Adrenal gland (tissue), 12 donors: ENCODE measurements around the gene ZNF25. TPM values are rescaled to one million over a fixed set of nuclear protein-coding genes. Genes with fewer than 3 reads are reported as not detected.

ENCODE experiments used
- DNase-seq, 7 donors: peaks; one replicate each; pipeline ENCODE4 v3.0.0-alpha.2; 2019 to 2020
- H3K27ac ChIP-seq, 5 donors: fragments of 200-600 bp; sonication (generic) in 4 of 5; 1 replicate in 3 of 5; 2 replicates in 2 of 5; pipeline versions ENCODE4 v1.5.1 to v1.8.0; 2016 to 2020; ENCODE audit warnings: mild to moderate bottlenecking in 1 of 5
- H3K27me3 ChIP-seq: fragments of 200-600 bp; 2 replicates; pipeline ENCODE4 v1.8.0; 2021
- H3K36me3 ChIP-seq, 2 donors: fragments of 200-600 bp; replicated peaks in 1 of 2; 1 replicate in 1 of 2; 2 replicates in 1 of 2; pipeline versions ENCODE4 v1.5.1 to v1.8.0; 2018 to 2022
- H3K4me1 ChIP-seq, 2 donors: fragments of 200-600 bp; replicated peaks in 1 of 2; 1 replicate in 1 of 2; 2 replicates in 1 of 2; pipeline versions ENCODE4 v1.5.1 to v1.8.0; 2018 to 2021
- H3K4me3 ChIP-seq, 4 donors: fragments of 200-600 bp; sonication (generic) in 3 of 4; one replicate each; pipeline ENCODE4 v1.5.1; 2016 to 2018
- H3K9me3 ChIP-seq, 3 donors: fragments of 200-600 bp; sonication (generic) in 1 of 3; replicated peaks in 1 of 3; 1 replicate in 2 of 3; 2 replicates in 1 of 3; pipeline versions ENCODE4 v1.5.1 to v1.8.0; 2016 to 2021
- POLR2A ChIP-seq, 2 donors: fragments of 450-650 bp; IDR thresholded peaks; one replicate each; pipeline ENCODE4 v1.6.1; 2017; ENCODE audit warnings: antibody characterized with exemption in 2 of 2, mild to moderate bottlenecking in 2 of 2, moderate library complexity in 1 of 2
- WGBS, 4 donors: extraction: QIAGEN DNeasy Blood & Tissue Kit in 2 of 4; methylation state at CpG; one replicate each; pipeline versions ENCODE4 v1.1.5 to v1.1.7; 2013 to 2017; 5-methylcytosine and 5-hydroxymethylcytosine counted together
- intact Hi-C, 2 donors: fragments of 100-400 bp; cut with DNase I; formaldehyde crosslinking; loops; one replicate each; pipeline versions ENCODE4 v1.14.1 to v1.15.0; 2022 to 2023
- polyA plus RNA-seq, 3 donors: library from polyadenylated mRNA; stranded (reverse); fragments of 200-250 nt in 2 of 3; fragments of 350-450 nt in 1 of 3; fragmentation: Illumina TruSeq in 1 of 3; extraction: RNeasy Lipid Tissue Mini Kit (QIAGEN cat#74804) in 1 of 3; gene quantifications; one replicate each; pipeline ENCODE4 v1.2.3, GENCODE V29; 2013 to 2014
- total RNA-seq, 9 donors: library from RNA; depleted of rRNA in 4 of 9; stranded (reverse); fragments of >200 nt in 4 of 9; fragments of 120-200 nt in 1 of 9; fragmentation: NEBNext Ultra II Directional in 1 of 9; extraction: Animal tissue kit (Norgen Biotek cat#: 25700) in 1 of 9; gene quantifications; one replicate each; pipeline versions ENCODE4 v1.1.0 to v1.2.4, GENCODE V29; 2013 to 2023
- TF ChIP-seq, protein P1 (sequence below), 6 experiments: fragments of 450-650 bp in 4 of 6; fragments of 200-600 bp in 2 of 6; sonication (generic) in 1 of 6; IDR thresholded peaks; 1 replicate in 5 of 6; 2 replicates in 1 of 6; pipeline versions ENCODE4 v1.5.1 to v1.8.0; 2016 to 2021; ENCODE audit warnings: antibody characterized with exemption in 6 of 6, mild to moderate bottlenecking in 2 of 6, moderate library complexity in 1 of 6
- donor health status: healthy with polysubstance abuse.
- donor health status: Bipolar disorder and iron deficiency.
- donor health status: DM: yes; HTN: yes; CAD: no.
- donor health status: DM: no; HTN: no; CAD: no.
- donor health status: DM: no; HTN: no; CAD: no.
- donor health status: DM: yes; HTN: yes; CAD: no.

The ZNF25 gene
- total and polyA plus RNA-seq, 12 donors, result 5.0 to 26.8 (median 10.7) TPM

DNA sequence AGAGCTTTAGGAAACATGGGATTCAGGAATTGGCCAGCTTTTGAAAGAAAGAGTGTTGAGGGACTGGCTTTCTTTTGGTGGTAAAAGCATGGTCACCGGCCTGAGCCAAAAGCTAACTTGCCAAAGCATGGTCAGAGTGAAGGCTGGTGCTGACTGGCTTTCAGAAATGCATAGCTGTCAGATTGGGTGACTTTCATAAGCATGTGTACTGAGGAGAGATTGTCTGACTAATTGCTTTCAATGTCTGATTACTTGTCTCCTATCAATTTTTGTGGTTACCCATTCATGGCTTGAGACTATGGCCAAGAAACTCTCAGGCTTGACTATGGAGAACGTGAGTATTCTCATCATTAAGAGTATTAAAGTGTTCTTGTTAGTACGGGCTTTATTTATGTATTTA lies 28.2 kb downstream of the ZNF25 start:
- TF ChIP-seq, protein P1, sequence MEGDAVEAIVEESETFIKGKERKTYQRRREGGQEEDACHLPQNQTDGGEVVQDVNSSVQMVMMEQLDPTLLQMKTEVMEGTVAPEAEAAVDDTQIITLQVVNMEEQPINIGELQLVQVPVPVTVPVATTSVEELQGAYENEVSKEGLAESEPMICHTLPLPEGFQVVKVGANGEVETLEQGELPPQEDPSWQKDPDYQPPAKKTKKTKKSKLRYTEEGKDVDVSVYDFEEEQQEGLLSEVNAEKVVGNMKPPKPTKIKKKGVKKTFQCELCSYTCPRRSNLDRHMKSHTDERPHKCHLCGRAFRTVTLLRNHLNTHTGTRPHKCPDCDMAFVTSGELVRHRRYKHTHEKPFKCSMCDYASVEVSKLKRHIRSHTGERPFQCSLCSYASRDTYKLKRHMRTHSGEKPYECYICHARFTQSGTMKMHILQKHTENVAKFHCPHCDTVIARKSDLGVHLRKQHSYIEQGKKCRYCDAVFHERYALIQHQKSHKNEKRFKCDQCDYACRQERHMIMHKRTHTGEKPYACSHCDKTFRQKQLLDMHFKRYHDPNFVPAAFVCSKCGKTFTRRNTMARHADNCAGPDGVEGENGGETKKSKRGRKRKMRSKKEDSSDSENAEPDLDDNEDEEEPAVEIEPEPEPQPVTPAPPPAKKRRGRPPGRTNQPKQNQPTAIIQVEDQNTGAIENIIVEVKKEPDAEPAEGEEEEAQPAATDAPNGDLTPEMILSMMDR (IDR thresholded peaks at IDR 0.05), result no peak
- no peak for TF ChIP-seq POLR2A (IDR thresholded peaks at IDR 0.05)

DNA sequence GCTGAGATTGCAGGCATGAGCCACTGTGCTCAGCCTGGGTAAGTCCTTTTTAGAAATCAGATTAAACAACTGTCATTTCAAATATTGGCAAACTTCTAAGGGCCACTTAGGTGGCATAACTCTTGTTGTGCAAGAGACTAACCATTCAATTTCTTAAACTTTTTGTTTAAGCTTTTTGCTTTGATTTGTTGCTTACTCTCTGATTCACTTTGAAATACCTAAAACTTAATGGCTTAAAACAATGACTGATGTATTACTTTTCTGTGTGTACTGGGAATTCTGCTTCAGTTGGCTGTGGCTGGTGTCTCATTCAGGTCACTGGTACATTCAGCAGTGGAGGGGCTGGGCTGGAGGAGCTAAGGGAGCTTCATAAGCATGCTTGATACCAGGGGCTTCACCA lies 28.9 kb downstream of the ZNF25 start:
- Histone ChIP-seq H3K9me3 (no peaks in the 10 kb centered on the region), H3K27me3 (no peaks in the 10 kb centered on the region), H3K4me1 (no peaks in the 10 kb centered on the region), H3K27ac (no peak overlapping the region), H3K4me3 (no peak overlapping the region), H3K36me3 (peaks cover 0 to 7% of the 10 kb centered on the region in 2 donors)
- TF ChIP-seq POLR2A (IDR thresholded peaks at IDR 0.05), result no peak
- TF ChIP-seq, protein P1 (IDR thresholded peaks at IDR 0.05), result no peak
- intact Hi-C loops, result no loop called here
- no peak for DNase-seq

More for the DNA sequence above, 28.2 kb downstream of the ZNF25 start:
- no peaks in the 10 kb centered on the region for H3K4me1 ChIP-seq
- peaks cover 0 to 14% of the 10 kb centered on the region in 2 donors for H3K36me3 ChIP-seq
- WGBS, 4 donors, result 87 to 93% (median 92%) methylated on average over 3 of the region's 3 CpGs
- no peaks in the 10 kb centered on the region for H3K27me3 ChIP-seq
- no peak for DNase-seq
- H3K4me3 ChIP-seq, result no peak overlapping the region
- intact Hi-C loops, result no loop called here
- H3K27ac ChIP-seq, result no peak overlapping the region
- H3K9me3 ChIP-seq, result no peaks in the 10 kb centered on the region

DNA sequence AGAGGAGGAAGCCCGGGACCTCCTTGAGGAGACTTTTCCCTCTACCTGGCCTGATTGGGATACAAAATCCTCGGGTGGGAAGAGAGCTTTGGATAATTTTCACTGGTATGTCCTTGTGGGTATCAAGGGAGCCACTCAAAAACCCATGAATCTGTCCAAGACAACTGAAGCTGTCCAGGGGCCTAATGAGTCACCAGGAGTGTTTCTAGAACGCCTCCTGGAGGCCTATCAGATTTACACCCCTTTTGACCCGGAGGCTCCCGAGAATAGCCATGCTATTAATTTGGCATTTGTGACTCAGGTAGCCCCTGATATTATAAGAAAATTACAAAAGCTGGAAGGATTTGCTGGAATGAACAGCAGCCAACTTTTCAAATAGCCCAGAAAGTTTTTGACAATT lies 38.6 kb downstream of the ZNF25 start:
- no peaks in the 10 kb centered on the region for H3K36me3 ChIP-seq
- H3K4me3 ChIP-seq, result no peak overlapping the region
- intact Hi-C loops, result no loop called here
- no peak overlapping the region for H3K27ac ChIP-seq
- WGBS, 4 donors, result 62 to 77% (median 76%) methylated on average over 5 of the region's 5 CpGs
- no peaks in the 10 kb centered on the region for H3K27me3 ChIP-seq
- TF ChIP-seq, protein P1 (IDR thresholded peaks at IDR 0.05), result no peak
- no peak for TF ChIP-seq POLR2A (IDR thresholded peaks at IDR 0.05)
- no peaks in the 10 kb centered on the region for H3K9me3 ChIP-seq
- no peak for DNase-seq
- H3K4me1 ChIP-seq, result no peaks in the 10 kb centered on the region

DNA sequence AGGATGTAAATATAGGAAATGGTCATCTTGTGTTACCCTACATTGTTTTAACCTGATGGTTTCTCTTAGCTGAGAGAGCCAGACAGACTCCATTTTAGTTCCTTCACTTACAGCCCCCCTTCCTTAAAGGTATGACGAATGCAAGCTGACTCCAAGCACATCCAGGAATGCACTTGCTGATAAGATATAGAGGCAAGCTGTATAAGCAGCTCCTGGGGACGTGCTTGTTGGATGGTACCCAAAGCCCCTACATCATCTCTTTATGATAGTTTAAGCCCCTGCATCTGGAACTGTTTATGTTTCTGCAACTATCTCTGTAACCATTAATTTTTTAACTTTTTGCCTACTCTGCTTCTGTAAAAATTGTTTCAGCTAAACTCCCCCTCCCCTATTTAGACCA lies 41.7 kb downstream of the ZNF25 start:
- no peaks in the 10 kb centered on the region for H3K27me3 ChIP-seq
- no peak for DNase-seq
- 59 to 78% (median 69%) methylated on average over 2 of the region's 2 CpGs for WGBS, 4 donors
- no peaks in the 10 kb centered on the region for H3K36me3 ChIP-seq
- no peaks in the 10 kb centered on the region for H3K9me3 ChIP-seq
- intact Hi-C loops, result no loop called here
- no peak overlapping the region for H3K4me3 ChIP-seq
- H3K27ac ChIP-seq, result no peak overlapping the region
- TF ChIP-seq, protein P1 (IDR thresholded peaks at IDR 0.05), result no peak
- no peak for TF ChIP-seq POLR2A (IDR thresholded peaks at IDR 0.05)
- no peaks in the 10 kb centered on the region for H3K4me1 ChIP-seq
